ENCODE data around the gene AP3B1.
"Not testable (repeated sequence)": the region's sequence is repeated elsewhere in the genome, so short reads cannot be mapped to it uniquely, and the experiment has no call there.

AP3B1 gene

DNA sequence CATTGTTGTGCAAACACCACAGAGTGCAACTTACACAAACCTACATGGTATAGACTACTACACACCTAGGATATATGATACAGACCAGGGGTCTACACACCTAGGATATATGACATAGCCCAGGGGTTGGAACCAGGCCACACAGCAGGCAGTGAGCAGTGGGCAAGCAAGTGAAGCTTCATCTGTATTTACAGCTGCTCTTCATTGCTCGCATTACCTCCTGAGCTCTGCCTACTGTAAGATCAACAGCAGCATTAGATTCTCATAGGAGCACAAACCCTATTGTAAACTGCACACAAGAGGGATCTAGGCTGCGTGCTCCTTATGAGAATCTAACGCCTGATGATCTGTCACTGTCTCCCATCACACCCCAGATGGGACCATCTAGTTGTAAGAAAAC, 56.6 kb downstream of the AP3B1 start:
- DNase-seq: no peak

DNA sequence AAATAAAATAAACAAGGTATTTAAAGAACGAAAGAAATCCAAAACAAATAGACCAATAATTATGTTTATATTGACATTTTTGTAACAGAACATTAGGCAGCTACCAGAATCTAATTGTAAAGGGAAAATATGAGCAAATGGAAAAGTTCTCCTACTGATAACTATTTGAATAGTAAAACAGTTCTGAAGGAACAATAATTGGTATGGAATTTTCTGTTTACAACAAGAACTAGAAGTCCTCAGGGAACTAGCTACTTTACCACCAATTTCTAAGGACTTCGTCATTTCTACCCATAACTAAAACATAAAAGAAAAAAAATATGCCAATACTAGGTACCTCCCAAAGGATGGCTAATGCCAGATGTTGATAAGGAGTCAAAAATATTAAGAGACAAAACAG, 58.5 kb downstream of the AP3B1 start:
- DNase-seq: no peak

DNA sequence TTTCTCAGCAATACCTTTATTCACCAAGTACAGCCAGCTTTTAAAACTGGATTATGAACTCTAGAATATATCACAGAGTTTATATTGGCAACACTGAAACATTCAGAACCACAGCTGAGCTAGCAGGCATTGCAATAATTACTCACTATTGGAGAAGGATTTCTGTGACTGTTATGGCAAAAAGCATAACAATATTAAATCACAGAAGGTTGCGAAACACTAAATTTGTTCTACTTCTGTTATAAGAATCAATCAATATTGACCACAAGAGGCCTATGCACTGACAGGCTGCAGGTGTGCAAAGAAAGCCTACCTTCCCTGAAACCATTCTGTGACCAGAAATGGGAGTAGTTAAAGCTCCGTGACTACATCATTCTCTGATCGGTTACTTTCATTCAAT, 59.2 kb downstream of the AP3B1 start:
- no peak for DNase-seq

DNA sequence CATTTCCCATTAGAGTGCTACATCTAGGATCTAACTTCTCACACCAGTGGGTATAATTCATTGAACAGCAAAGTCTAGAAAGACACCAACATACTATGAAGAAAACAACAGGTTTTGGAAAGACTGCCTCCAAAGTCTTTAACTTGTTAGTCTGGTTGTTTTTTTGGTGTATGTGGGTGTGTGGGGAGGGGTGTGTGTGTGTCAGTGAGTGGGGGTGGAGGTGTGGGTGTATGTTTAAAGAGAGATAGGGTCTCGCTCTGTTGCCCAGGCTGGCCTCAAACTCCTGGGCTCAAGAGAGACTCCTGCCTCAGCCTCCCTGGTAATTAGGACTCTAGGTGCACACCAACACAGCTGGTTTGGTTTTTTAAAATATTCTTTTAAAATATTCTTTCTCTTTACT, 59.7 kb downstream of the AP3B1 start:
- no peak for DNase-seq

DNA sequence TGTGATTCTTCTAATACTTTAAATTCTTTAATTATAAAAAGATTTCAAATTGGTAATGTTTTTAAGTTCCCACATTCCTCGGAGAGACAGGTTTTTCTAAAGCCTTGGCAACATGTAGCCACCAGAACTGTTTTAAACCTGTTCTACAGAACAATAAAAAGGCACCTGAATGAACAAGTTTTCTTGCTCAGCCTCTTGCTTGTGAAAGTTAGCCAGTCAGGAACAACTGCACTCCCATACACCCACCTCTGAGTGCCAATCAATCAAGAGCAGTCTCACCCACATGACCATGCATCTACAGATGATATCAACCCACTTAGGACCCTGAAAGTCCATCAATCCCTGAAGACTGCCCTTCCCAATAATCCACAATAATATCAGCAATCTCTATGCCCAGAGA, 62.3 kb downstream of the AP3B1 start:
- DNase-seq: no peak

DNA sequence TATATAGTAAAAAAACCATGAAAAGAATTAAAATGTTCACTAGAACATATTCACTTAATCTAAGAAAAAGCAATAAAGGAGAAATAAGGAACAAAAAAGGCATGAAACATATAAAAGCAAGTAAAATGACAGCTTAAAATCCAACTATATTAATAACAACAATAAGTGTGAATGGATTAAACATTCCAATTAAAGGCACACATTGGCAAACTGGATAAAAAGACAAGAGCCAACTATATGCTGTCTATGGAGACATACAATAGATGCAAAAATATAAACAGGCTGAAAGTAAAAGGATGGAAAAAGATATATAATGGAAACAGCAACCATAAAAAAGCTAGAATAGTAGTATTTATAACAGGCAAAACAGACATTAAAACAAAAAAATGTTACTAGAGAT, 70.1 kb downstream of the AP3B1 start:
- DNase-seq: no peak

GRCh38 chr5:78221964-78222451, 72.5 kb downstream of the AP3B1 start:
- DNase-seq: peak; percentile 4

DNA sequence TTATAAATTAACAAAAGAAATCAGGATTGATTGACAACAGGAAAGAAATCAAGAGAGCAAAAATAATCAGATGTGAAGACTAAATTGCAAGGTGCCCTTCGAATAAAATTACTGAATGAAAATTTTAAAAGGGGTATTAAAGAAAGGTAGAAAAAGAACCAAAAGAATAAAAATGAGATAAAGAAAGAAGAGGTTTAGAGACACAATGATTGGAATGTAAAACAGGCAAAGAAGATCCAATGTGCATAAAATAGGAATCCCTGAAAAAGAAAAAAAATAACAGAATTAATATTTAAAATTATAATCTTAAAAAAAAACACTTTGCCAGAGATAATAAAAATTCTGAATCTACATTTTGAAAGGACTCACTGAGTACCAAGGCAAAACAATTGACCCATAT, 73.0 kb downstream of the AP3B1 start:
- DNase-seq: no peak

DNA sequence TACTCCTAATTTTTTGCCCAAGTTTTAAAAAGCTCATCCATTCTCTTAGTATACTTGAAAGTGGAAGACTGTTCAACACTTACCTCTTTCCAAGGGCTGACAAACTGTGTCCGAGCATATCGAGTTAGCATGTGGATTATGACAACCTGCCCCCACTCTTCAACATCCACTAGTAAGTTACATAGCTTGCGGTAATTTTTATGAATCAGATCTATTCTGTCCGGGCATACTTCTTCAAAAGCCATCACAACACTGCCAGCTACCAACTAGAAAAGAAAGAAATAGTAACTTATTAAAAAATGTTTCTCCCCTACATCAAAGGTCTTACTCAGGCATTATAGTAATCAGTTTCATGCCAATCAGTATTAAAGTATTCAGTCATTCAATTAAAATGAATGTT, 78.5 kb downstream of the AP3B1 start:
- DNase-seq: no peak

- no peak for DNase-seq
Measured at GRCh38 chr5:78215565-78215964, 78.9 kb downstream of the AP3B1 start.

DNA sequence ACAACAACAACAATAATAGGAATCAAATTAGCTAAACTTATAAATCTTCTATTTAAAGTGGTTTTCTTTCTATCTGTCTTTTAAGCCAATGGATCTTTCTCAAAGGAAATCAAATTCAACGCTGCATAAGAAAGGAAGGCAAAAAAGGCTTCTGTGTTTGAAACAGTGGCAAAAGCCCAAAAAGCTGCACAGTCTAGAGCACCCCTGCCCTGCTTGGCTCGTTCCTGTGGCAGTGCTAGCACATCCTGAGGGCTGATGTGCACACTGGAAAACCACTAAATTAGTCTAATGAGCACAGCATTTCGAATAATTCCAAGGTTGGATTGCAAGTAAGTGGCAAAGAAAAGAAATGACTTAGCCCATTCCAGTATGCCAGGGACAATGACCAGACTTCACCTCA, 80.7 kb downstream of the AP3B1 start:
- no peak for DNase-seq

DNA sequence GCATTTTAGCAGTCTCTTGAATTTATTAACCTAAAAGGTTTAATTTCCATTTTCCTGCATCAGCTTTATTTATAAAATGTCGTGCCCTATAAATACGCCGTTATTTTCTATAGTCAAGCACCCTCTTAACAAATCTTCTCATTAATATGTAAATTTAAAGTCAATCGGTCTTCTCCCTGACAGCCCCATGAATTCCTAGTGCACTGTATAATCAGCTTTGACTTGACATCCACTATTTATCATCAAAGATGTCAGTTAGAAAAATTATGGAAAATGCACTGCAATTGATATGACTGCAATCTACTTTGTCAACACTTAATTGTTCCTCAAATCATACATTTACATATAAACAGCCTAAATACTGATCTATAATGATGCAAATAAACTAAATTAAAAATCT, 83.4 kb downstream of the AP3B1 start:
- DNase-seq: no peak

GRCh38 chr5:78204241-78204640, 90.3 kb downstream of the AP3B1 start:
- DNase-seq: no peak

- DNase-seq: no peak
Measured at GRCh38 chr5:78203815-78204214, 90.7 kb downstream of the AP3B1 start.

DNA sequence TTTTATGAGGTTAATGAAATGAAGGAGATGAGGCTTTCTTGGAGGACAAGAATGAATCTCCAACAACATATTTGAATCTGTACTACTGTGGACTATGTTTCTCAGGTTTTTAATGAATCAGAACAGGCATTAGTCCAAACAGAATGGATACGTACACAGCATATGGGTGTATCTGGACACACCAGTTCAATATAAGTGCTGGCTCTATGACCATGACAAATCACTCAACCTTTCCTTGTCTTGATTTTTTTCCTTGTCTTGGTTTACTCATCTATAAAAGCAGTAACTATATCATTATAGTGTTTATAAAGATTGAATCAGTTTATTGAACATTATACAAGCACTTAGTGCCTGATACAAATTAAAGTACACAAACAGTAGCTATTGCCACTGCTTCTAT, 104.1 kb downstream of the AP3B1 start:
- DNase-seq: no peak

DNA sequence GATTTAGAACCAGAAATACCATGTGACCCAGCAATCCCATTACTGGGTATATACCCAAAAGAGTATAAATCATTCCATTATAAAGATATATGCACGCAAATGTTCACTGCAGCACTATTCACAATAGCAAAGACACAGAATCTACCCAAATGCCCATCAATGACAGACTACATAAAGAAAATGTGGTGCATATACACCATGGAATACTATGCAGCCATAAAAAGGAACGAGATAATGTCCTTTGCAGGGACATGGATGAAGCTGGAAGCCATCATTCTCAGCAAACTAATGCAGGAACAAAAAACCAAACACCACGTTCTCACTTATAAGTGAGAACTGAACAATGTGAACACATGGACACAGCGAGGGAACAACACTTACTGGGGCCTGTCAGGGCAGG, 105.8 kb downstream of the AP3B1 start:
- DNase-seq: not testable (repeated sequence)

GRCh38 chr5:78187172-78187571, 107.3 kb downstream of the AP3B1 start:
- DNase-seq: no peak

DNA sequence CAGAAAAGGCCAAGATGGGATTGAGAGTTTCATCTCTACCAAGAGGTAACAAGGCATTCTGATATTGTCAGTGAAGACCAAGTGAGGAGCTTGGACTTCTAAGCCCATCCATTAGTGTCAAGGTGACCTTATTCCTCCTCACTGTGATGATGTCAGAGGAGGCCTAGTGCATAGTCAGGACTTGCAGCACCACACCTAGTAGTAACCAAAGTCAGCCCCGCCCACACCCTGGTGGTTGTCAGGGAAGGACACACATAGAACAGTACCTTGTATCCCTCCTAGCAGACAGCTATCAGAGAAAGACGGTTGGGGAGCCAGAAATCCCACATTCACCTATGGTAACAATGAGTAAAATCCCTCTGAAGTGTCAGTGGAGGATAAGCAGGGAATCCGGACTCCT, 111.7 kb downstream of the AP3B1 start:
- DNase-seq: no peak

- DNase-seq: no peak
Measured at GRCh38 chr5:78178356-78178755, 116.1 kb downstream of the AP3B1 start.

DNA sequence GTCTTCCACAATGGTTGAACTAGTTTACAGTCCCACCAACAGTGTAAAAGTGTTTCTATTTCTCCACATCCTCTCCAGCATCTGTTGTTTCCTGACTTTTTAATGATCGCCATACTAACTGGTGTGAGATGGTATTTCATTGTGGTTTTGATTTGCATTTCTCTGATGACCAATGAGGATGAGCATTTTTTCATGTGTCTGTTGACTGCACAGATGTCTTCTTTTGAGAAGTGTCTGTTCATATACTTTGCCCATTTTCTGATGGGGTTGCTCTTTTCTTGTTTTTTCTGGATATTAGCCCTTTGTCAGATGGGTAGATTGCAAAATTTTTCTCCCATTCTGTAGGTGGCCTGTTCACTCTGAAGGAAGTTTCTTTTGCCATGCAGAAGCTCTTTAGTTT, 124.2 kb downstream of the AP3B1 start:
- DNase-seq: not testable (repeated sequence)

DNA sequence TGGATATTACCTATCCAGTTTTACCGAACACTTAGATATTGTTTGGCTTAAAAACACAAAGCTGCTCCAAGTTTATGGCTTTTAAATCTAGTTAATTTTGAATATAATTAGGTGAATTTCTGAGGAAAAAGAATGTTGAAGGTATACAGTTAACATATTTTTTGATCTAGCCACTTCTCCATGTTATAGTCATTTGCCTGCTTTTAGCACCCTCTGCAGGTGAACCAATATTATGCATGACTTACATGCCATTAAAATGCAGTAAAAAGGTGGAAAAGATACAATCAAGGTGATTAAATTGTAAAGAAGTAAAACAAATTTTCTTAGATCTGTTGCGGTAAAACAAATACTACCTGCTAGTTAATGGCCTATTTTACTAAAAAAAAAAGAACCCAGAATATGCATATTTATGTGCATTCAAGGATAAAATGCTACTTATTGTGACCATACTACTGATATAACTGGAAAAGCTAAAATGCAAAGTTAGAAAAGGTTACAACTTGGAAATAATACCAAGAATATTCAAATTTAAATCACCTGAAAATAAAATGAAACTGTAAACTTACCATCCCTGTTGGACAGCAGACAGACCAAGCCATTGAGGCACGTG, 132.1 kb downstream of the AP3B1 start:
- peak; percentile 26 for DNase-seq

DNA sequence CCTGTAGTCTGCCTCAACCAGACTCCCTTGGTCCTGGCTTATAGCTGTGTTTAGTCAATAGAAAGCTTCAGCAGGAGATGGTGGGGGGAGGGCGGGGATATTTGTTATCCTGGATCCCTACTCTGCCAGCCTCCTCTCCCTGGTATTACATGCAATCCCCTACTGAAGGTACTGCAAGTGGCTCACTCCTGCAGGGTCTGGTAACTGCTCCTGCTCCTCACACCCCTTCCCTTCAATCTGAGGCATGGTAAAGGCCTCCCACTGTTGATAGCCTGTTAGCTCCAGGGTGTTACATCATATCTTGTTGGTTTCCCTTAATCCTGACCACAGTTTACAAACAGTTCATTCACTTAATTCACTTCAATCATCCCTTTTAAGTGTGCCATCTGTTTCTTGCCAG, 137.5 kb downstream of the AP3B1 start:
- no peak for DNase-seq

DNA sequence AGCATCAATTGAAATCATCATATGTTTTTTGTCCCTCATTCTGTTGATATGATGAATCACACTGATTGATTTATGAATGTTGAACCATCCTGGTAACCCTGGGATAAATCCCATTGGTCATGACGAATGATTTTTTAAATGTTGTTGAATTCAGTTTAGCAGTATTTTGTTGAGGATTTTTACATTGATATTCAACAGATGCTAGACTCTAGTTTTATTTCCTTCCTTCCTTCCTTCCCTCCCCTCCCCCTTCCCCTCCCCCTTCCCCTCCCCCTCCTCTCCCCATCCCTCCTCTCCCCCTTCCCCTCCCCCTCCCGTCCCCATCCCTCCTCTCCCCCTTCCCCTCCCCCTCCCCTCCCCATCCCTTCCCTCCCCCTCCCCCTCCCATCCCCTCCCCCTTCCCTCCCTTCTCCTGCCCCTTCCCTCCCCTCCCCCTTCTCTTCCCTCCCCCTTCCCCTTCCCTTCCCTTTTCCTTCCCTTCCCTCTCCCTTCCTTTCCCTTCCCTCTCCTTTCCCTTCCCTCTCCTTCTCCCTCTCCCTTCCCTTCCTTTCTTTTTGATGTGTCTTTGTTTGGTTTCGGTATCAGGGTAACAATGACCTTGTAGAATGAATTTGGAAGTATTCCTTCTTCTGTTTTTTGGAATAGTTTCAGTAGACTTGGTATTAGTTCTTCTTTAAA, 142.8 kb downstream of the AP3B1 start:
- no peak for DNase-seq

GRCh38 chr5:78137290-78137689, 157.2 kb downstream of the AP3B1 start:
- DNase-seq: no peak

GRCh38 chr5:78133423-78133822, 161.1 kb downstream of the AP3B1 start:
- DNase-seq: no peak

Measured in CD4-positive, alpha-beta T cell treated with Interleukin-17A for 1 hour (primary cell).